ENCODE measurements around the gene ABCB6. TPM values are rescaled to one million over a fixed set of nuclear protein-coding genes. Genes with fewer than 3 reads are reported as not detected.

ABCB6 gene
- total and polyA plus RNA-seq, 2 of the 8 experiments (the other 6 are each of a cell fraction or from before 2014, with no cell fraction given), result 44.9 to 50.6 TPM

- no peaks in the 10 kb centered on the region for H4K20me1 ChIP-seq (replicated peaks in 1 of 2; ENCODE audit: control insufficient read depth in 1 of 2, insufficient read depth in 2 of 2, low read length in 2 of 2)
- H3K4me3 ChIP-seq (ENCODE audit: extremely low read depth in 1 of 4, insufficient read depth in 2 of 4, low read depth in 3 of 4, low read length in 4 of 4), result no peak overlapping the region; a peak in 1 of 8 replicates
- H3K79me2 ChIP-seq (ENCODE audit: control insufficient read depth in 1 of 2, insufficient read depth in 2 of 2, low read length in 2 of 2), result no peaks in the 10 kb centered on the region
- no peak overlapping the region for H2BK20ac ChIP-seq (ENCODE audit: low read length)
- no peaks in the 10 kb centered on the region for H3K36me3 ChIP-seq (ENCODE audit: control insufficient read depth in 2 of 4, insufficient read depth in 4 of 4, low read length in 3 of 4)
- H3K27me3 ChIP-seq (replicated peaks in 1 of 4; ENCODE audit: control insufficient read depth in 3 of 4, extremely low read depth in 1 of 4, insufficient read depth in 3 of 4, low read length in 3 of 4), result no peaks in the 10 kb centered on the region
- no peaks in the 10 kb centered on the region for H3K79me1 ChIP-seq (ENCODE audit: low read depth, low read length)
- H3K23ac ChIP-seq (ENCODE audit: insufficient read length), result no peak overlapping the region
- H2BK5ac ChIP-seq (ENCODE audit: low read depth, low read length), result no peak overlapping the region
- H2BK12ac ChIP-seq (ENCODE audit: low read depth, low read length), result no peak overlapping the region
- H4K5ac ChIP-seq (ENCODE audit: insufficient read length, low read depth, low read length), result no peak overlapping the region
- no peaks in the 10 kb centered on the region for H3K4me1 ChIP-seq (replicated peaks in 1 of 4; ENCODE audit: control insufficient read depth in 3 of 4, insufficient read depth in 4 of 4, low read length in 3 of 4)
- H2AK5ac ChIP-seq (ENCODE audit: low read depth, low read length), result no peak overlapping the region
- DNase-seq (ENCODE audit: low read depth in 1 of 2, low spot score in 2 of 2) (no peak), FAIRE-seq (no peak)
- no peak overlapping the region for H3K4ac ChIP-seq (replicated peaks; ENCODE audit: insufficient read length, low read depth, low read length)
- no peak overlapping the region for H3K56ac ChIP-seq (replicated peaks; ENCODE audit: insufficient read length, low read depth, low read length)
- POLR2A ChIA-PET (ENCODE audit: partially characterized antibody), result interaction anchor here (1.1 to 1.3 kb wide), 4 partner anchors 17 to 50 kb away, joined by 3 to 4 read pairs (median 3); partner anchors contain the start of genes ANKZF1 and ATG9A
- peak overlapping the region; percentile 46; the same call in 1 of the 2 replicates for H2AFZ ChIP-seq (ENCODE audit: low read length)
- 90% methylated on average over 12 of the region's 12 CpGs; no CpG with 5 or more reads in 1 of the 2 experiments for WGBS, 2 experiments (ENCODE audit: extremely low coverage in 1 of 2, insufficient coverage in 1 of 2, insufficient read length in 1 of 2, insufficient replicate concordance in 2 of 2, low coverage in 1 of 2, low lambda C conversion rate in 2 of 2, missing lambda C conversion rate in 1 of 2)
- H3K23me2 ChIP-seq (ENCODE audit: low read depth, low read length), result no peaks in the 10 kb centered on the region
- no peak overlapping the region for H3K14ac ChIP-seq (ENCODE audit: insufficient read length)
- no peaks in the 10 kb centered on the region; a peak in 1 of 4 replicates for H3K9me3 ChIP-seq (ENCODE audit: insufficient read depth in 2 of 2, low read depth in 1 of 2, low read length in 1 of 2)
- no peak overlapping the region for H4K8ac ChIP-seq (ENCODE audit: extremely low read depth, insufficient read depth, low read length)
- no peak overlapping the region for H3K9ac ChIP-seq (replicated peaks in 1 of 4; ENCODE audit: extremely low read depth in 1 of 4, low read depth in 3 of 4, low read length in 3 of 4)
- H3K27ac ChIP-seq (ENCODE audit: low read depth, low read length), result no peak overlapping the region
- H3K18ac ChIP-seq (ENCODE audit: extremely low read depth, low read length), result no peak overlapping the region
- CTCF ChIA-PET (ENCODE audit: partially characterized antibody), result interaction anchor here (1.2 to 3.5 kb wide), 4 partner anchors 17 to 174 kb away, joined by 3 to 9 read pairs (median 6); no protein-coding TSS in a partner anchor
- no peak for TF ChIP-seq SUZ12 (IDR thresholded peaks at IDR 0.05; ENCODE audit: low read length)
- no peak for TF ChIP-seq YY1 (IDR thresholded peaks at IDR 0.05; ENCODE audit: low read depth, low read length)
- no peak for TF ChIP-seq SIX5 (IDR thresholded peaks at IDR 0.05; ENCODE audit: low read depth, low read length)
- TF ChIP-seq CTBP2 (IDR thresholded peaks at IDR 0.05; ENCODE audit: borderline replicate concordance, insufficient read depth, insufficient read length, low read length), result no peak
- TF ChIP-seq POLR2A (IDR thresholded peaks at IDR 0.05; ENCODE audit: control extremely low read depth in 1 of 2, low read depth in 2 of 2, low read length in 2 of 2), result no peak
- no peak overlapping the region for H4K91ac ChIP-seq (replicated peaks; ENCODE audit: insufficient read length, low read length)
- no peak overlapping the region for H2BK15ac ChIP-seq (ENCODE audit: low read length)
- no peak overlapping the region for H3K4me2 ChIP-seq (ENCODE audit: insufficient read depth in 1 of 2, low read depth in 2 of 2, low read length in 2 of 2)
- H2BK120ac ChIP-seq (replicated peaks; ENCODE audit: low read depth, low read length), result no peak overlapping the region
These were observed 19.1 kb downstream of the ABCB6 start for GRCh38 chr2:219199470-219200211.

Measured in H1 (cell line).